Transverse colon (tissue), 3 donors: Measurements from ENCODE around the gene DDX10.

ENCODE experiments used
- CTCF ChIP-seq, 5 experiments: fragments of 200-600 bp in 3 of 5; fragments of 450-650 bp in 2 of 5; sonication (generic) in 3 of 5; IDR thresholded peaks; 1 replicate in 2 of 5; 2 replicates in 3 of 5; pipeline ENCODE4 v1.5.1; 2016 to 2017; ENCODE audit warnings: antibody characterized with exemption in 5 of 5, inconsistent platforms in 3 of 5, mild to moderate bottlenecking in 2 of 5, moderate library complexity in 1 of 5
- EP300 ChIP-seq: sonication (generic); formaldehyde crosslinking; IDR thresholded peaks from one replicate; pipeline ENCODE4 v1.6.1; 2017; ENCODE audit warnings: antibody characterized with exemption, low read depth

GRCh38 chr11:108679045-108679444 lies 14.2 kb downstream of the DDX10 start:
- TF ChIP-seq CTCF (IDR thresholded peaks at IDR 0.05), result no peak
- no peak for TF ChIP-seq EP300
